NCI-H187 (cell line): ENCODE results near the gene MLN.
A peak's percentile ranks its signal among the peaks of the same experiment; 100 is the strongest.

Experiments
- DNase-seq, 2 experiments: peaks; one replicate each; lab custom pipeline; 2025; lab: John Stamatoyannopoulos, UW

Gene MLN

DNA sequence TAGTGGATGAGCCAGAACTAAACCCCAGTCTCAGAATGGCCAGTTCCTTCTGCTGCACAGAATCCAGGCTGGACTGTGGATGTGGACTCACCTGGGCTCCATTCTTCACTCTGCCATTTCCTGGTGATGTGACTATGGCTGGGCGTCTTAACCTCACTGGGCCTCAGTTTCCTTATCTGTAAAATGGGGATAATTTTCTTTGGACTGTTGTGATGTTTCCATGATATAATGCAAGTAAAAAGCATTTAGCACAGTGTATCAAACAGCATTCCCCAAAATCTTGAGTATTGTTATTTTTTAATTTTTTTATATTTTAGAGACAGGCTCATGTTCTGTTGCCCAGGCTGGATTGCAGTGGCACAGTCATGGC lies 51.2 kb downstream of the MLN start:
- DNase-seq = no peak

DNA sequence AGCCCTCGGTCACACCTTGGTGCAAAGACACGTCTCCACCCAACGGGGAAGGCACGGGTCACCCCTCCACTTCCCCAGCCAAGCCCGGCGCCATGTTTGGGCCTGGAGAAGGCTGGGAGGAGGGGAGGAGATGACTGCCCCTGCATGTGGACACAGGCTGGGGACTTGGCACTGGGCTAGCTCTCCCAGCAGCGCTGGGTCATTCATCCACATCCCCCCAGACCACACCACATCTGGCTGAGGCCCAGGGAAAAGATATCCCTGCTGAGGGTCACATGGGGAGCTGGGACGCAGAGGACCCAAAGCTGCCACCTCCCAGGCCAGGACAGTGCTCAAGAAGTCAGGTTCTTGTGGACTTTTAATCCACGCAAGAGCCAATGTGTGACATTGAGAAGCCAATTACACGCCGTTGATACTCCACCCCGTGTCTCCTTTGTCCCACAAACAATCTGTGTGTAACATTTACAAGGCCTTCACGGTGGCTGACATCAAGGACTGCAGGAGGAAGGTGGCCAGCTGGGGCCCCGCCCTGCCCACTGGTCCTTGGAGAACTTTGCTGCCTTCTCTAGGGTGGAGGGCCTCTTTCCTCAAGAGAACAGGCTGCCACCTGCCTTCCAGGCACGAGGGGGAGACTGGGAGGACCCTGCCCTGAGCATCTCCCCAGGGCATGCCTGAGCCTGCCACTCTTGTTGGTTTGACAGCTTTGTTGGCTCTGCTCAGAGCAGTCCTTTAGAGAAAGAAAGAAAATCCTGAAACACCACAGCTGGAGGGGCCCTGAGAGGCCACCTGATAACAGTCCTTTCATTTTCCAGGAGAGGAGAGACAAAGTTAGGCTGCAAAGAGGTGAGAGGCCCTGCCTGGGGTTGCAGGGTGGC lies 51.8 kb downstream of the MLN start:
- peak; percentile 88 to 90 for DNase-seq

DNA sequence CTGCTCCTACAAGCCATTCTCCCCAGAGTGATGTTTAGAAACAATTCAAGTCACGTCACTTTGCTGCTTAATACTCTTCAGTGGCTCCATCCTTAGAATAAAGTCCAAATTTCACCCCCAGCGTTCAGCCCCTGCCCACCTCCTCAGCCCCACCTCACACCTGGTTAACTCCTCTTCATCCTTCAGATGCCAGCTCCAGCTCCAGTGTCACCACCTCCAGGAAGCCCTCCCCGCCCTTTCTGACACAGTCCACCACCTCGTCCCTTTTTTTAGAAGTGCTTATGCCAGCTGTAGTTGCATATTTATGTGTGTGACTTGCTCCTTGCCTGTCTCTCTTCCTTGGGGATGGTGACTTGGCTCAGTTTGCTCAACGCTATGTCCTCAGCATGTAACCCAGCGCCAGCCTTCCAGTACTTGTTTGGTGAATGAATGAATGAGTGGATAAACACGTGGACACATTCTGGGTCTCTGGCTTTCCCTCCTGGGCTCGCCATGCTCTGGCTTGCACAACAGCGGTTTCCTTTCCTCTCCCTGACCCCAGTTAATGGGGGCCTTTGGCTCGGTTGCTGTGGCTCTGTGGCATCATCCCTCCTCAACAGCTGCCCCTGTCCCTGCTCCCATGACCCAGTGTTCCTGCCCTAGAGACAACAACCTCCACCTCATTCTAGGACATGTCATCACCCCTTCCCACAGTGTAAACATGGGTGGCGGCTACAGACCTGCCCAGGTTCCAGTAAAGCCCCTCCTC lies 53.4 kb downstream of the MLN start:
- no peak for DNase-seq

DNA sequence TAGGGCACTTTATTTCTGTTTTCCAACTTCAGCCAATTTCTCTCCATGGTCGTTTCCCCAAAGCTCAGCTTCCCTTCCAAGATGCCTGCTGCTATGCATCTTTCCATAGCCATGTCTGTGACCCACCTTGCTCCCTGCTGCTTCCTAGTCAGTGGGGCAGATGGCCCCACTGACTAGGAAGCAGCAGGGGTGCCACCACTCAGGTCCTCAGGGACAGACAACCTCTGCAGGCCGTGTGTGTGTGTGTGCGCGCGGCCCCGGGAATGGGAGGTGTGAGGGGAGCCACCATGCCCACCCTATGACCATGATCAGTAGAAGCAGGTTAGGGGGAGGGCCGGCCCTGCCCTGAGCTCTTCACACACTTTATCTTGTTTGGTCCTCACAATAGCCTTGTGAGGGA lies 54.4 kb downstream of the MLN start:
- no peak for DNase-seq

- DNase-seq = no peak
These were observed 55.0 kb downstream of the MLN start for GRCh38 chr6:33748841-33749240.

DNA sequence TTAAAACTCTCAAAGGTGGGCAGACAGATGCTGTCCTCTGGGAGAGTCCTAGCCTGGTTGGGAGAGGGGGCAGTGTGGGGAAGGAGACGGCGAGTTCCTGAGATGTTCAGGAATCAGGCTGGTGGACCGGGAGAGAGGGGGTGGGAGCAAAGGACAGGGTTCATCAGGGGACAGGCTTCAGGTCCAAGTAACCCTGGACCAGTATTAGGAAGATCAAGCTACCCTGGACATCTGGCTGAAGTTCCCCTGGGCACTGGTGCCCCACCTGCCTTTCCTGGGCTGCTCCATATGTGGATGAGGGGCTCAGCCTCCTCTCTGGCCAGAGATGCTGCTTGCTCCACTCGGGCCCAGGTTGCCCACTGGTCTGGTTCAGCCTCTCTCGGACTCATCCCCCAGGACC lies 56.0 kb downstream of the MLN start:
- DNase-seq = no peak

DNA sequence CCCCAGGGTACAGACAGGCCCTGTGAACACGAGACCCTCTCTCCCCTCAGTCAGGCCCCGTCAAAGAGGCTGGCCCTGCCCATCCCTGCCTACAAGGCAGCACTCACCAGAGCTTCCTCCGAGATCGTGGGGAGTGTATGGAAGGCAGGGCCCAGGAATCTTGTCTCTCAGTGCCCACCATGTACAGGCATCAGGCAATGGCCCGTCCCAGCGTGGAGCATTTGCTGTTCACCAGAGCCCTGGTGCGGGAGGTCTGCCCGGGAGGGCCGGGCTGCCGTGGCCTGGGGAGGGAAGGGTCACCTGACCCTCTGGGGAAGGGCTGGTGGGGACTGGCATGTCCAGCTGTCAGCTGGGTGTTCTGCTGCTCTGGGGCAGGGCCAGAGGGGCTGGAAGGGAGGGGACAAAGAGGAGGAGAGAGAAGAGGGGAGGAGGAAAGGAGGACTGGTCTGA lies 57.1 kb downstream of the MLN start, which contains the start of gene IP6K3:
TSS of gene IP6K3 (minus strand) at position 255 of the 450 bp plus-strand sequence. CDS start 11,429 bp downstream, outside the sequence.
- DNase-seq = no peak

GRCh38 chr6:33746036-33746600 lies 57.7 kb downstream of the MLN start:
- no peak for DNase-seq

- no peak for DNase-seq
These were observed 58.3 kb downstream of the MLN start for GRCh38 chr6:33745548-33745947.

DNA sequence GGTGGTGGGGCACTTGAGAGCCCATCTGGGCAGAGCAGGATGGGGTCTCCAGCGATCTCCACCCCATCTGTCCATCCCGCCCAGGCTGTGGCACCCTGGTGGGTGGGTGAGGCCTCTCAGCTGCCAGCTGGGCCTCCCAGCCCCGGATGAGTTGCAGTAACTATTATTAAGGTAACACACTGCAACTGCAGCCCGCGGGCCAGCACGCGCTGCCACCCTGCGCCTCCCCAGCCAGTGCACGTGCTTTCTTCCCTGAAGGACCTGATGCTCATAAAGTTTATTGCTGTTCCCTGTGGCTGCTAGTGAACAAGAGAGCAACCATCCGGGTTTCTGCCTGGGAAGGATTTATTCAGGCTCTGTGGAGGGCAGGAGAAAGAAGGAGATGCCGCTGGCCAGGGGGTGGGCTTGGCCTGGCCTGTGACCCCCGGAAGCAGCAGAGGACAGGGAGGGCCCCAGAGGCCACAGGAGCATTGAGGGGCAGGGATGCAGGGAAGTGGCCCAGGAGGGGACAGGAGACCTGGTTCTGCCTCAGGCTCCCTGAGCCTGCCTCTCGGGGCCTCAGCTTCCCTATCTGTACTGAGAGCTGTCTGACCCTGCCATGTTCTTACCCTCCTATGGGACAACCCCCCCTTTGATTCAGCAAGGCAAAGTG lies 58.8 kb downstream of the MLN start:
- peak in 1 of 2 experiments; percentile 51 for DNase-seq
